AG04449 (cell line): ENCODE measurements around the gene SMARCA2.

Source experiments
- CTCF ChIA-PET: fragments of 350-600 bp; formaldehyde crosslinking; extraction: SDS; loops from one replicate; lab custom pipeline; 2021; ENCODE audit warnings: antibody characterized with exemption; lab: Yijun Ruan, JAX
- POLR2A ChIA-PET: fragments of 400-600, 350-600 bp; formaldehyde crosslinking; extraction: SDS; loops from one replicate; lab custom pipeline; 2020; ENCODE audit warnings: antibody characterized with exemption, inconsistent platforms; lab: Yijun Ruan, JAX
- DNase-seq: peaks from one replicate; pipeline ENCODE4 v3.0.0-alpha.2; 2010; ENCODE audit warnings: low read depth, low spot score
- H3K4me3 ChIP-seq: 2 replicates; pipeline ENCODE4 v1.5.1; 2011; ENCODE audit warnings: low read depth, mild to moderate bottlenecking, control low read depth, low read length
- TF ChIP-seq, protein P1 (sequence below): IDR thresholded peaks from one replicate; pipeline ENCODE4 v1.5.1; 2011; ENCODE audit warnings: mild to moderate bottlenecking, moderate library complexity, low read length, control low read depth, inconsistent platforms; ENCODE audit not compliant: insufficient read depth; ENCODE audit errors: missing control alignments

The SMARCA2 gene

DNA sequence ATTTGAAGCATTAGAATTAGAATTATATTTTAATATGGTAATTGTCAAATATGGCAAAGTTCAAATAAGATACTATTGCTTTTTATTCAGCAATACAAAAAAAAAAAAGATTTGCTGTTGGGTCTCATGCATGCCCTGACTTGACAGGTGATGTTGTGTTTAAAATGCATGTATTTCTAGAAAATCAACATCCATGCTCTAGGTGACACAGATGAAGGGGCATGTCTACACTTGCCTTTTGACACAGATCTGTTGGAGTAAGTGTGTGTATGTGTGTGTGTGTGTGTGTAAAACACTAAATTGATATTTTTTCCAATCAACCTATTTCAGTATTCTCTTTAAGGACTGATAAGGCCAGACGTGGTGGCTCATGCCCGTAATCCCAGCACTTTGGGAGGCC, 38.1 kb upstream of the SMARCA2 start:
- no peak for DNase-seq
- TF ChIP-seq, protein P1, sequence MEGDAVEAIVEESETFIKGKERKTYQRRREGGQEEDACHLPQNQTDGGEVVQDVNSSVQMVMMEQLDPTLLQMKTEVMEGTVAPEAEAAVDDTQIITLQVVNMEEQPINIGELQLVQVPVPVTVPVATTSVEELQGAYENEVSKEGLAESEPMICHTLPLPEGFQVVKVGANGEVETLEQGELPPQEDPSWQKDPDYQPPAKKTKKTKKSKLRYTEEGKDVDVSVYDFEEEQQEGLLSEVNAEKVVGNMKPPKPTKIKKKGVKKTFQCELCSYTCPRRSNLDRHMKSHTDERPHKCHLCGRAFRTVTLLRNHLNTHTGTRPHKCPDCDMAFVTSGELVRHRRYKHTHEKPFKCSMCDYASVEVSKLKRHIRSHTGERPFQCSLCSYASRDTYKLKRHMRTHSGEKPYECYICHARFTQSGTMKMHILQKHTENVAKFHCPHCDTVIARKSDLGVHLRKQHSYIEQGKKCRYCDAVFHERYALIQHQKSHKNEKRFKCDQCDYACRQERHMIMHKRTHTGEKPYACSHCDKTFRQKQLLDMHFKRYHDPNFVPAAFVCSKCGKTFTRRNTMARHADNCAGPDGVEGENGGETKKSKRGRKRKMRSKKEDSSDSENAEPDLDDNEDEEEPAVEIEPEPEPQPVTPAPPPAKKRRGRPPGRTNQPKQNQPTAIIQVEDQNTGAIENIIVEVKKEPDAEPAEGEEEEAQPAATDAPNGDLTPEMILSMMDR = no peak
- H3K4me3 ChIP-seq = no peak overlapping the region
- ChIA-PET CTCF (no interaction called here), POLR2A (no interaction called here)

DNA sequence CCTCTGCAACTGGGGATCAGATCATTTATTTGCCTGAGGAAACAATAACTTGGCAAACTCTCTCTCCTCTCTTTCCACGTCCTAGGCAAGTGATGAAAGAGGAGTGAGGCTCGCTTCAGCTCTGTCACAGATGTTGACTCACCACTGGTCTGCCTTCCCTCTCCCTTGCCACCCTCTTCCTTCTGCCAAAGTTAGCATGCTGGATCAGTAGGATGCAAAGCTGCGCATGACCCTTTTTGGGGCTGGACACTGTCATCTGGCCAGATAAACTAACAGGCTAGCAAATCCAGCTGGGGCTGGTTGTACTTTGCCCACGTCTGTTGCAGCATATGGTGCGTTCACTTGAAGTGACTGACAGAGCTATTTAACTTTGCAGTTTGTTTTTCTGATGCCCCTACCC, 36.2 kb upstream of the SMARCA2 start:
- POLR2A ChIA-PET = no interaction called here

DNA sequence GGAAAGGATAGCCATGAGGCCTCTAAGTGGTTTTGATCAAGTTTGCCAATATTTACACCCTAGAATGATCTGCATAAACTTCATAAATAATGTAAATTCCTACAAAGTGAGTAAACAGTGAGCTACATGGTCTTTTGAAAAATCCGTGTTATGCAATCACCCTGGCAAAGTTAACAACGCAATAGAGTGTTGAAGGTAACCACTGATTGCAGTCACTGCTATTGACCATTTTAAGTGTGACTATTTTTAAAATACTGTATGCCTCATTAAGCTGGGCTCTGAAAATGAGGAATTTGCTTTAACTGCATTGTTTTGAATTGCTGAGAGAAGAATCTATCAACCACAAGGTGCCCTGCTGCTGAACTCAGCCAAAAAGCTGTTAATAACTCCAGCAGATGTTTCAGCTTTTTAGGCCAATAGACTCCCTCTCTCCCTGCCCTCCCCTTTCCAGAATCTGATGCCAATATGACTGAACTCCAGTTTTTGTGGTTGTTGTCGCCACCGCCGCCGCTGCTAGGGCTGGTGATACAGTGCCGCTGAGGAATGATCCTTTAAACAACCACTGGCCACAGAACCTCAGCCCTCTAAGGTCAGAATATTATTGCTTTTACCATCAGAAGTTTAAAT, 35.3 kb upstream of the SMARCA2 start:
- H3K4me3 ChIP-seq = no peak overlapping the region
- TF ChIP-seq, protein P1 = no peak
- POLR2A ChIA-PET = interaction anchor here (0.8 to 1.0 kb wide), 2 partner anchors 36 to 739 kb away, joined by 3 read pairs; no protein-coding TSS in a partner anchor
- peak; percentile 82 for DNase-seq
- CTCF ChIA-PET = interaction anchor here (0.7 kb wide), 1 partner anchor 108 kb away, joined by 3 read pairs; no protein-coding TSS in a partner anchor

More for the DNA sequence above, 36.2 kb upstream of the SMARCA2 start:
- TF ChIP-seq, protein P1 = no peak
- no peak overlapping the region for H3K4me3 ChIP-seq
- no peak for DNase-seq
- CTCF ChIA-PET = no interaction called here

DNA sequence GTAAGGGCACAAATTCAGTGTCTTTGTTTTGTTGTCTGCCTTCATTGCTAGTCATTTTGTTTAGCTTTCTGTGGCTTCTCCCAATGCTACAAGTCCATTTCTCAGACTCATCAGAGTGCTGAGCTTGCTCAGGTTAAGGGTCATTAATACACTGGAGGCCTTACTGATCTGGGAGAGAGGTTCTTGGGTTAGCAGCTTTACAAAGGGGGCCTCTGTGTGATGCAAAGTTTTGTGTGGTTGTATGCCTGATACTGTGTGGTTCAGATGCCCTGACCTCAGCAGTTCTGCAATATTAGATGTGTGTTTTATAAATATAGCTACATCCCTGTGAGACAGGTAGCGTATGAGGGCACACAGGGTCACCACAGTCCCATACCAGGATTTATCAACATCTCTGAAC, 34.8 kb upstream of the SMARCA2 start:
- POLR2A ChIA-PET = interaction anchor here (1.0 kb wide), 1 partner anchor 738 kb away, joined by 3 read pairs; no protein-coding TSS in a partner anchor

DNA sequence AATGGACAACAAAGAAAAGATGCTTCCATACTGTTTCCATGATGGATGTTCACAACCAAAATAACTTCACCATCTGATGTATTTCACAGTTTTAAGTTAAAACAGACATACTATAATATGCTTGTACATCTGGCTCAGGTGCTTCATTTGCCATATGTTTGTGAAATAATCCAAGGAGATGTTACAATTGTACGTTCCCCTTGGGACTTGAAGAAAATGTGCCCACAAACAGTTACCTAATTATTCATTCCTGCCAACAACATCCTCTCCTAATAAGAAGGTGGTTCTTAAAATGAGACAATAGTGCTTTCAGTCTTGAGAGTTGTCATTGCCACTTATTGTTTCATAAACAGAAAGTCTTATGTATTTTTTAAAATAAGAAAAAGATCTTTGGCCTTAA, 33.1 kb upstream of the SMARCA2 start:
- H3K4me3 ChIP-seq = no peak overlapping the region
- CTCF ChIA-PET = no interaction called here
- POLR2A ChIA-PET = no interaction called here
- TF ChIP-seq, protein P1 = no peak
- no peak for DNase-seq

More for the DNA sequence above, 34.8 kb upstream of the SMARCA2 start:
- no peak overlapping the region for H3K4me3 ChIP-seq
- no peak for DNase-seq
- TF ChIP-seq, protein P1 = no peak
- CTCF ChIA-PET = no interaction called here

DNA sequence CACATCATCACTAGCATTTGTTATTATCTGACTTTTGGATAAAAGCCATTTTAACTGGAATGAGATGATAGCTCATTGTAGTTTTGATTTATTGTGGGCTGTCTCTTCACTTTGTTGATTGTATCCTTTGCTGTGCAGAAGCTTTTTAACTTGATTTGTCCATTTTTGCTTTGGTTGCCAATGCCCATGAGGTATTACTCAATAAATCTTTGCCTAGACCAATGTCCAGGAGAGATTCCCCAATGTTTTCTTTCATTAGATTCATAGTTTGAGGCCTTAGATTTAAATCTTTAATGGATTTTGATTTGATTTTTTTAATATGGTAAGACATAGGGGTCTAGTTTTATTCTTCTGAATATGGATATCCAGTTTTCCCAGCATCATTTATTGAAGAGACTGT, 28.8 kb upstream of the SMARCA2 start:
- no peak for DNase-seq
- POLR2A ChIA-PET = no interaction called here
- TF ChIP-seq, protein P1 = no peak
- CTCF ChIA-PET = no interaction called here
- no peak overlapping the region for H3K4me3 ChIP-seq
